ENCODE measurements around the gene WARS2. TPM values are rescaled to one million over a fixed set of nuclear protein-coding genes. Genes with fewer than 3 reads are reported as not detected.
"Not testable (repeated sequence)": the region's sequence is repeated elsewhere in the genome, so short reads cannot be mapped to it uniquely, and the experiment has no call there.

The WARS2 gene
- 18.2 and 20.1 TPM in 2 replicates for total RNA-seq (2014; rRNA removed; shearing (Covaris generic))
- 9.8 and 13.2 TPM in 2 replicates for polyA plus RNA-seq (2015; cell fraction: cytosol; rRNA removed)
- 8.0 and 12.1 TPM in 2 replicates for polyA plus RNA-seq (2015; cell fraction: nucleus; rRNA removed)

GRCh38 chr1:119140177-119141019 is at the start of gene WARS2:
Gene WARS2 (minus strand): TSS chr1:119140653. CDS start chr1:119140644, 9 bp downstream.
- in situ Hi-C loops (cut with HindIII; ENCODE audit: low pct_unique_long_range_greater_than_20kb, low sequenced_read_pairs): no loop called here
- DNase-seq (ENCODE audit: low read depth, low spot score): peak; percentile 97

- DNase-seq (ENCODE audit: low read depth, low spot score): no peak
- in situ Hi-C loops (cut with HindIII; ENCODE audit: low pct_unique_long_range_greater_than_20kb, low sequenced_read_pairs): no loop called here
Measured at GRCh38 chr1:119188926-119189325, 48.5 kb upstream of the WARS2 start.

GRCh38 chr1:119187416-119187815 is 47.0 kb upstream of the WARS2 start:
- no peak for DNase-seq (ENCODE audit: low read depth, low spot score)
- in situ Hi-C loops (cut with HindIII; ENCODE audit: low pct_unique_long_range_greater_than_20kb, low sequenced_read_pairs): no loop called here

GRCh38 chr1:119186471-119186870 is 46.0 kb upstream of the WARS2 start:
- in situ Hi-C loops (cut with HindIII; ENCODE audit: low pct_unique_long_range_greater_than_20kb, low sequenced_read_pairs): no loop called here
- no peak for DNase-seq (ENCODE audit: low read depth, low spot score)

GRCh38 chr1:119184972-119185371 is 44.5 kb upstream of the WARS2 start:
- DNase-seq (ENCODE audit: low read depth, low spot score): no peak

GRCh38 chr1:119181218-119181617 is 40.8 kb upstream of the WARS2 start:
- in situ Hi-C loops (cut with HindIII; ENCODE audit: low pct_unique_long_range_greater_than_20kb, low sequenced_read_pairs): no loop called here

More at GRCh38 chr1:119184972-119185371, 44.5 kb upstream of the WARS2 start:
- in situ Hi-C loops (cut with HindIII; ENCODE audit: low pct_unique_long_range_greater_than_20kb, low sequenced_read_pairs): no loop called here

GRCh38 chr1:119179051-119179450 is 38.6 kb upstream of the WARS2 start:
- no peak for DNase-seq (ENCODE audit: low read depth, low spot score)
- in situ Hi-C loops (cut with HindIII; ENCODE audit: low pct_unique_long_range_greater_than_20kb, low sequenced_read_pairs): no loop called here

More at GRCh38 chr1:119181218-119181617, 40.8 kb upstream of the WARS2 start:
- DNase-seq (ENCODE audit: low read depth, low spot score): no peak

- in situ Hi-C loops (cut with HindIII; ENCODE audit: low pct_unique_long_range_greater_than_20kb, low sequenced_read_pairs); DNase-seq (ENCODE audit: low read depth, low spot score): not testable (repeated sequence)
Measured at GRCh38 chr1:119172927-119173326, 32.5 kb upstream of the WARS2 start.

GRCh38 chr1:119171381-119172010 is 31.0 kb upstream of the WARS2 start:
- in situ Hi-C loops (cut with HindIII; ENCODE audit: low pct_unique_long_range_greater_than_20kb, low sequenced_read_pairs); DNase-seq (ENCODE audit: low read depth, low spot score): not testable (repeated sequence)

- in situ Hi-C loops (cut with HindIII; ENCODE audit: low pct_unique_long_range_greater_than_20kb, low sequenced_read_pairs): no loop called here
Measured at GRCh38 chr1:119163396-119163795, 22.9 kb upstream of the WARS2 start.

GRCh38 chr1:119160866-119161265 is 20.4 kb upstream of the WARS2 start:
- DNase-seq (ENCODE audit: low read depth, low spot score): no peak

More at GRCh38 chr1:119163396-119163795, 22.9 kb upstream of the WARS2 start:
- no peak for DNase-seq (ENCODE audit: low read depth, low spot score)

GRCh38 chr1:119160409-119160808 is 20.0 kb upstream of the WARS2 start:
- DNase-seq (ENCODE audit: low read depth, low spot score): no peak
- in situ Hi-C loops (cut with HindIII; ENCODE audit: low pct_unique_long_range_greater_than_20kb, low sequenced_read_pairs): no loop called here

More at GRCh38 chr1:119160866-119161265, 20.4 kb upstream of the WARS2 start:
- in situ Hi-C loops (cut with HindIII; ENCODE audit: low pct_unique_long_range_greater_than_20kb, low sequenced_read_pairs): no loop called here

GRCh38 chr1:119159966-119160365 is 19.5 kb upstream of the WARS2 start:
- in situ Hi-C loops (cut with HindIII; ENCODE audit: low pct_unique_long_range_greater_than_20kb, low sequenced_read_pairs): no loop called here
- DNase-seq (ENCODE audit: low read depth, low spot score): no peak

GRCh38 chr1:119159111-119159510 is 18.7 kb upstream of the WARS2 start:
- in situ Hi-C loops (cut with HindIII; ENCODE audit: low pct_unique_long_range_greater_than_20kb, low sequenced_read_pairs): no loop called here

GRCh38 chr1:119156761-119157160 is 16.3 kb upstream of the WARS2 start:
- DNase-seq (ENCODE audit: low read depth, low spot score); in situ Hi-C loops (cut with HindIII; ENCODE audit: low pct_unique_long_range_greater_than_20kb, low sequenced_read_pairs): not testable (repeated sequence)

More at GRCh38 chr1:119159111-119159510, 18.7 kb upstream of the WARS2 start:
- DNase-seq (ENCODE audit: low read depth, low spot score): no peak

GRCh38 chr1:119155069-119155468 is 14.6 kb upstream of the WARS2 start:
- DNase-seq (ENCODE audit: low read depth, low spot score); in situ Hi-C loops (cut with HindIII; ENCODE audit: low pct_unique_long_range_greater_than_20kb, low sequenced_read_pairs): not testable (repeated sequence)

- DNase-seq (ENCODE audit: low read depth, low spot score): no peak
- in situ Hi-C loops (cut with HindIII; ENCODE audit: low pct_unique_long_range_greater_than_20kb, low sequenced_read_pairs): no loop called here
Measured at GRCh38 chr1:119150150-119150549, 9.7 kb upstream of the WARS2 start.

GRCh38 chr1:119147661-119148090 is 7.2 kb upstream of the WARS2 start:
- DNase-seq (ENCODE audit: low read depth, low spot score): no peak
- in situ Hi-C loops (cut with HindIII; ENCODE audit: low pct_unique_long_range_greater_than_20kb, low sequenced_read_pairs): no loop called here
